B cell (primary cell): ENCODE measurements around the gene GUCY2D. TPM values are rescaled to one million over a fixed set of nuclear protein-coding genes. Genes with fewer than 3 reads are reported as not detected.

ENCODE experiments used
- ATAC-seq: fragments of 200-7000 bp; cut with Tn5 transposase; one replicate; pipeline ENCODE4 v1.10.0; 2021; ENCODE audit warnings: low read depth, mild to moderate bottlenecking, moderate number of reproducible peaks, moderate library complexity
- CTCF ChIA-PET: fragments of 350-600 bp; sonication (Branson Sonifier 250); formaldehyde crosslinking; loops from one replicate; lab custom pipeline; 2021; ENCODE audit warnings: antibody characterized with exemption, inconsistent platforms; lab: Charles Lee
- POLR2A ChIA-PET: fragments of 350-600 bp; sonication (Branson Sonifier 250); formaldehyde crosslinking; loops from one replicate; lab custom pipeline; 2021; ENCODE audit warnings: antibody characterized with exemption; lab: Charles Lee
- DNase-seq: peaks from one replicate; pipeline ENCODE4 v3.0.0; 2013
- H2AFZ ChIP-seq: 2 replicates; pipeline ENCODE4 v1.6.1; 2012; ENCODE audit warnings: mild to moderate bottlenecking, low read depth, low read length; ENCODE audit not compliant: insufficient read depth, poor library complexity, severe bottlenecking
- H3K27ac ChIP-seq, 2 donors: 1 replicate in 1 of 2; 2 replicates in 1 of 2; pipeline ENCODE4 v1.5.1; 2012 to 2013; ENCODE audit warnings: low read length in 2 of 2, mild to moderate bottlenecking in 2 of 2, moderate library complexity in 1 of 2
- H3K27me3 ChIP-seq, 4 experiments: fragments of 200-600 bp in 1 of 4; sonication (generic) in 1 of 4; replicated peaks in 1 of 4; 1 replicate in 2 of 4; 2 replicates in 2 of 4; pipeline versions ENCODE4 v1.6.1 to v1.7.0; 2013 to 2016; ENCODE audit warnings: low read length in 3 of 4, mild to moderate bottlenecking in 2 of 4, mixed read lengths in 1 of 4, moderate library complexity in 1 of 4; ENCODE audit not compliant: insufficient read depth in 4 of 4, control insufficient read depth in 3 of 4; ENCODE audit errors: control extremely low read depth in 1 of 4
- H3K36me3 ChIP-seq, 2 experiments: replicated peaks in 1 of 2; 1 replicate in 1 of 2; 2 replicates in 1 of 2; pipeline versions ENCODE4 v1.6.1 to v1.7.1; 2013; ENCODE audit warnings: low read length in 1 of 2; ENCODE audit not compliant: insufficient read depth in 2 of 2, control insufficient read depth in 1 of 2; ENCODE audit errors: control extremely low read depth in 1 of 2, extremely low read depth in 1 of 2
- H3K4me1 ChIP-seq, 2 donors: fragments of 200-600 bp in 1 of 2; sonication (generic) in 1 of 2; 1 replicate in 1 of 2; 2 replicates in 1 of 2; pipeline versions ENCODE4 v1.5.1 to v1.6.1; 2013 to 2017; ENCODE audit warnings: low read length in 2 of 2; ENCODE audit not compliant: control insufficient read depth in 2 of 2, insufficient read depth in 2 of 2
- H3K4me2 ChIP-seq: replicated peaks from 2 replicates; pipeline ENCODE3; 2012; ENCODE audit warnings: mild to moderate bottlenecking, low read depth, low read length; ENCODE audit not compliant: poor library complexity, severe bottlenecking
- H3K4me3 ChIP-seq, 5 experiments: fragments of 200-600 bp in 1 of 5; sonication (generic) in 1 of 5; 1 replicate in 3 of 5; 2 replicates in 2 of 5; pipeline versions ENCODE4 v1.5.1 to v1.7.0; 2011 to 2016; ENCODE audit warnings: low read length in 4 of 5, mild to moderate bottlenecking in 4 of 5, low read depth in 2 of 5, control low read depth in 1 of 5, moderate library complexity in 1 of 5; ENCODE audit not compliant: insufficient read depth in 1 of 5; ENCODE audit errors: control extremely low read depth in 1 of 5, extremely low read depth in 1 of 5
- H3K79me2 ChIP-seq: fragments of 200-600 bp; sonication (generic); one replicate; pipeline ENCODE4 v1.6.0; 2016; ENCODE audit warnings: low read length; ENCODE audit not compliant: control insufficient read depth, insufficient read depth
- H3K9ac ChIP-seq: fragments of 200-600 bp; sonication (generic); 2 replicates; pipeline ENCODE4 v1.6.1; 2017; ENCODE audit warnings: mild to moderate bottlenecking, low read length, moderate library complexity
- H3K9me3 ChIP-seq, 3 donors: one replicate each; pipeline versions ENCODE4 v1.6.1 to v1.7.1; 2013; ENCODE audit warnings: low read length in 2 of 3; ENCODE audit not compliant: control insufficient read depth in 2 of 3, insufficient read depth in 1 of 3; ENCODE audit errors: control extremely low read depth in 1 of 3
- H4K20me1 ChIP-seq: 2 replicates; pipeline ENCODE4 v1.6.0; 2012; ENCODE audit warnings: mild to moderate bottlenecking, low read length; ENCODE audit not compliant: insufficient read depth, control insufficient read depth, poor library complexity, severe bottlenecking
- H3K27ac Mint-ChIP-seq: one replicate; pipeline ENCODE4 v1.8.0; 2021; ENCODE audit warnings: mixed read lengths
- H3K27me3 Mint-ChIP-seq: one replicate; pipeline ENCODE4 v1.8.0; 2021; ENCODE audit warnings: mixed read lengths
- H3K4me1 Mint-ChIP-seq: one replicate; pipeline ENCODE4 v1.8.0; 2021; ENCODE audit warnings: mixed read lengths
- H3K4me3 Mint-ChIP-seq: one replicate; pipeline ENCODE4 v1.8.0; 2021; ENCODE audit warnings: mixed read lengths
- H3K9me3 Mint-ChIP-seq: one replicate; pipeline ENCODE4 v1.8.0; 2022; ENCODE audit warnings: mixed read lengths; ENCODE audit not compliant: insufficient read depth
- CTCF ChIP-seq: fragments of 200-600 bp; IDR thresholded peaks from one replicate; pipeline ENCODE4 v1.8.0; 2022; ENCODE audit warnings: antibody characterized with exemption, mild to moderate bottlenecking
- EZH2 ChIP-seq: IDR thresholded peaks from 2 replicates; pipeline ENCODE4 v1.6.1; 2012; ENCODE audit warnings: borderline replicate concordance, low read depth, mild to moderate bottlenecking, moderate library complexity, low read length; ENCODE audit not compliant: insufficient read depth, poor library complexity, severe bottlenecking
- WGBS: methylation state at CpG from one replicate; pipeline ENCODE4 v1.1.5; 2013; ENCODE audit warnings: missing lambda C conversion rate; ENCODE audit not compliant: insufficient coverage; 5-methylcytosine and 5-hydroxymethylcytosine counted together
- intact Hi-C: fragments of 100-400 bp; cut with micrococcal nuclease; formaldehyde crosslinking; loops from one replicate; pipeline ENCODE4 v1.10.0; 2022
- polyA plus RNA-seq: library from polyadenylated mRNA; depleted of rRNA; stranded (reverse); fragments of >200 nt; gene quantifications from 2 replicates; pipeline ENCODE4 v1.2.3, GENCODE V29; 2012
- total RNA-seq, 2 donors: library from RNA; stranded (reverse); fragments of 120-200 nt in 1 of 2; gene quantifications; 1 replicate in 1 of 2; 2 replicates in 1 of 2; pipeline versions ENCODE4 v1.2.3 to v1.2.4, GENCODE V29; 2013 to 2022

Gene GUCY2D
- total and polyA plus RNA-seq, 2 donors (not counting 1 experiment from before 2014, with no cell fraction given) = not detected

DNA sequence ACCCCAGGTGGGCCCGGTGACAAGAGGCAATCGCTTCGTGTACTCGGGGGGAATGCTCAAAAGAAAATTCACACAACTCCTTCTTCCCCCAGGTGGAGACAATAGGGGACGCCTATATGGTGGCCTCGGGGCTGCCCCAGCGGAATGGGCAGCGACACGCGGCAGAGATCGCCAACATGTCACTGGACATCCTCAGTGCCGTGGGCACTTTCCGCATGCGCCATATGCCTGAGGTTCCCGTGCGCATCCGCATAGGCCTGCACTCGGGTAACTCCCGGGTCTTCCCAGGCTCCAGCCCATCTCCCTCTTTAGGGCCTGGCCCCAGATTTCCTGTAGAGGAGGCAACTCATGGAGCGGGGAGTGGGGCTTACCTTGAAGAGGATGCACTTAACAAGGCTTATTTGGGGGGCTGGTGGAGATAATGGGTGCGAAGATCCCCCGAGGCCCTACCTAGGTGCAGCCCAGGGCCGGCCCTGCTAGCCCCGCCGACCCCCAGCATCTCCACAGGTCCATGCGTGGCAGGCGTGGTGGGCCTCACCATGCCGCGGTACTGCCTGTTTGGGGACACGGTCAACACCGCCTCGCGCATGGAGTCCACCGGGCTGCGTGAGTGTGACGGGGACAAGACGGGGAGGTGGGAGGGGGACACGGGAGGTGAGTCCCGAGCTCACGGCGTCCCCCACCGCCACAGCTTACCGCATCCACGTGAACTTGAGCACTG lies 13.0 kb downstream of the GUCY2D start:
- H3K27ac ChIP-seq = no peak overlapping the region
- CTCF ChIA-PET = interaction anchor here (1.0 to 1.7 kb wide), 4 partner anchors 26 to 75 kb away, joined by 4 read pairs; no protein-coding TSS in a partner anchor
- H3K9me3 ChIP-seq = peaks cover 0 to 5% (median 0%) of the 10 kb centered on the region in 3 donors
- H3K4me2 ChIP-seq = peak overlapping the region; percentile 93
- peaks cover 27 to 28% of the 10 kb centered on the region in 2 donors for H3K4me1 ChIP-seq
- ATAC-seq (no peak), DNase-seq (peak; percentile 15)
- Mint-ChIP-seq H3K27ac (no peak overlapping the region), H3K9me3 (no peaks in the 10 kb centered on the region), H3K4me1 (peaks cover 25% of the 10 kb centered on the region), H3K4me3 (no peak overlapping the region), H3K27me3 (peaks cover 54% of the 10 kb centered on the region)
- no peak overlapping the region for H2AFZ ChIP-seq
- H3K27me3 ChIP-seq = peaks cover 0 to 62% (median 20%) of the 10 kb centered on the region in 4 experiments
- peak overlapping the region in 1 of 5 experiments; percentile 54 for H3K4me3 ChIP-seq
- no peaks in the 10 kb centered on the region for H3K79me2 ChIP-seq
- intact Hi-C loops = no loop called here
- POLR2A ChIA-PET = no interaction called here
- peak overlapping the region; percentile 53 for H3K9ac ChIP-seq
- WGBS = 92% methylated on average over 32 of the region's 44 CpGs
- TF ChIP-seq CTCF (no peak), EZH2 (no peak)
- H3K36me3 ChIP-seq = no peaks in the 10 kb centered on the region
- no peaks in the 10 kb centered on the region for H4K20me1 ChIP-seq
